RWPE1 (cell line): ENCODE data around the gene TUT7.

Source experiments
- CTCF ChIA-PET: fragments of 350-600 bp; sonication (Branson Sonifier 250); formaldehyde crosslinking; extraction: SDS; loops from one replicate; lab custom pipeline; 2021; lab: Yijun Ruan, JAX
- POLR2A ChIA-PET: fragments of 400-600 bp; formaldehyde crosslinking; extraction: SDS; loops from one replicate; lab custom pipeline; 2020; ENCODE audit warnings: antibody characterized with exemption; ENCODE audit not compliant: low non-redundant PET; lab: Yijun Ruan, JAX
- DNase-seq: peaks from one replicate; pipeline ENCODE4 v3.0.0; 2012; ENCODE audit warnings: low spot score
- H3K27ac ChIP-seq: fragments of 450-650 bp; 2 replicates; pipeline ENCODE4 v1.5.1; 2017
- CTCF ChIP-seq: fragments of 450-650 bp; conservative IDR thresholded peaks from 2 replicates; pipeline ENCODE4 v1.5.1; 2017; ENCODE audit warnings: low read depth, mild to moderate bottlenecking

TUT7 gene

GRCh38 chr9:86337469-86338108, 16.6 kb downstream of the TUT7 start:
- TF ChIP-seq CTCF, result no peak
- H3K27ac ChIP-seq, result no peak overlapping the region
- POLR2A ChIA-PET, result no interaction called here
- DNase-seq, result no peak
- CTCF ChIA-PET, result no interaction called here

- ChIA-PET CTCF (no interaction called here), POLR2A (no interaction called here)
- no peak for DNase-seq
- H3K27ac ChIP-seq, result no peak overlapping the region
- TF ChIP-seq CTCF, result no peak
Observed at GRCh38 chr9:86336058-86336457, 18.2 kb downstream of the TUT7 start.

GRCh38 chr9:86333651-86334050, 20.6 kb downstream of the TUT7 start:
- DNase-seq, result no peak
- no peak overlapping the region for H3K27ac ChIP-seq
- POLR2A ChIA-PET, result no interaction called here
- no peak for TF ChIP-seq CTCF
- CTCF ChIA-PET, result no interaction called here

GRCh38 chr9:86330186-86330585, 24.0 kb downstream of the TUT7 start:
- no peak for TF ChIP-seq CTCF
- no peak overlapping the region for H3K27ac ChIP-seq
- ChIA-PET CTCF (no interaction called here), POLR2A (no interaction called here)
- no peak for DNase-seq

GRCh38 chr9:86329649-86330048, 24.6 kb downstream of the TUT7 start:
- CTCF ChIA-PET, result no interaction called here
- TF ChIP-seq CTCF, result no peak
- DNase-seq, result no peak
- no peak overlapping the region for H3K27ac ChIP-seq
- POLR2A ChIA-PET, result no interaction called here

- DNase-seq, result no peak
Observed at GRCh38 chr9:86328156-86328555, 26.1 kb downstream of the TUT7 start.

More at GRCh38 chr9:86328156-86328555, 26.1 kb downstream of the TUT7 start:
- H3K27ac ChIP-seq, result no peak overlapping the region
- ChIA-PET POLR2A (no interaction called here), CTCF (interaction anchor here (0.6 kb wide), 1 partner anchor 1990 kb away, joined by 3 read pairs; no protein-coding TSS in a partner anchor)
- no peak for TF ChIP-seq CTCF
